Measurements from ENCODE around the gene RERGL. TPM values are rescaled to one million over a fixed set of nuclear protein-coding genes. Genes with fewer than 3 reads are reported as not detected.

RERGL gene
- under 1 TPM; 0.19 to 0.67 TPM for total RNA-seq
- 1 to 10 TPM in 1 of 2 donors, under 1 TPM in 1; 0.98 to 1.2 TPM for polyA plus RNA-seq

DNA sequence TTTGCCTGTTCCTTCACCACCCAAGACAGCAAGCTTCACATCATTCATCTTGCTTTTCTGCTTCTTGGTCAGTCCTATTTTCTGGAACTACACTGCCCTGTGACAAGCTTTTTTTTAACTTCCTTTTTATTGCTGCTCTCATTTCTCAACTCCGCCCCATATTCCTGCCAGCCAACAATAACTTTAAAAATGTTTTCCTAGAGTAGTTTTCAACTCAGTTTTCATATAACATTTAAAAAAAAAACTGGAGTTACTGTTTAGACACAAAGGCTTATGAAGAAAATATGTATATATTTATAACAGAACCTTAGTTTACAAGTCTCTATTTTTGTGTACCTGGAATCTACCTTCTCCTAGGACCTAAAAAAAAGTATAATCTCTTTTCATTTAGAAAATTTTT is at the start of gene RERGL:
RERGL (minus strand) TSS at position 101 of the 400 bp plus-strand sequence; CDS start at position 48, 53 bp downstream.
- Histone ChIP-seq H3K27me3 (ENCODE audit: control insufficient read depth in 4 of 4, insufficient read depth in 4 of 4, low read length in 3 of 4) (no peaks in the 10 kb centered on the region), H3K9ac (ENCODE audit: low read depth in 1 of 2, low read length in 2 of 2) (no peak within 1 kb of the TSS), H3K4me1 (ENCODE audit: control insufficient read depth in 4 of 4, insufficient read depth in 4 of 4, low read length in 3 of 4) (no peaks in the 10 kb centered on the region), H3K4me3 (ENCODE audit: low read depth in 1 of 3, low read length in 3 of 3) (no peak within 1 kb of the TSS), H3K36me3 (ENCODE audit: control insufficient read depth in 4 of 4, insufficient read depth in 3 of 4, low read depth in 1 of 4, low read length in 3 of 4) (no peaks in the 10 kb centered on the region), H3K9me3 (ENCODE audit: control insufficient read depth in 4 of 4, low read length in 3 of 4) (no peaks in the 10 kb centered on the region), H3K27ac (ENCODE audit: low read depth in 1 of 2, low read length in 2 of 2) (no peak within 1 kb of the TSS)
- no peak for TF ChIP-seq ZBTB33 (IDR thresholded peaks at IDR 0.05)
- TF ChIP-seq HNF4G (IDR thresholded peaks at IDR 0.05): no peak
- no peak for TF ChIP-seq TAF1 (conservative IDR thresholded peaks at IDR 0.05)
- TF ChIP-seq JUND (IDR thresholded peaks at IDR 0.05): no peak
- no peak for TF ChIP-seq GABPA (IDR thresholded peaks at IDR 0.05 in 1 of 2, conservative IDR thresholded peaks at IDR 0.05 in 1 of 2)
- TF ChIP-seq FOXA1 (IDR thresholded peaks at IDR 0.05): no peak
- TF ChIP-seq RXRA (IDR thresholded peaks at IDR 0.05): no peak
- no peak for DNase-seq (ENCODE audit: low spot score)
- WGBS: 80% methylated on average over 1 of the region's 1 CpG

- TF ChIP-seq YY1 (IDR thresholded peaks at IDR 0.05) (no peak), FOXA2 (IDR thresholded peaks at IDR 0.05) (no peak), SP1 (IDR thresholded peaks at IDR 0.05) (no peak), RXRA (IDR thresholded peaks at IDR 0.05) (no peak), RAD21 (IDR thresholded peaks at IDR 0.05) (no peak), REST (IDR thresholded peaks at IDR 0.05) (no peak)
- no peaks in the 10 kb centered on the region for H3K27me3 ChIP-seq (ENCODE audit: control insufficient read depth in 4 of 4, insufficient read depth in 4 of 4, low read length in 3 of 4)
- WGBS: 78% methylated on average over 4 of the region's 4 CpGs
- H3K9ac ChIP-seq (ENCODE audit: low read depth in 1 of 2, low read length in 2 of 2): no peak overlapping the region
- DNase-seq (ENCODE audit: low spot score): no peak
- H3K4me1 ChIP-seq (ENCODE audit: control insufficient read depth in 4 of 4, insufficient read depth in 4 of 4, low read length in 3 of 4): peaks cover 1 to 10% (median 8%) of the 10 kb centered on the region in 4 donors
- no peak overlapping the region for H3K4me3 ChIP-seq (ENCODE audit: low read depth in 1 of 3, low read length in 3 of 3)
- H3K9me3 ChIP-seq (ENCODE audit: control insufficient read depth in 4 of 4, low read length in 3 of 4): no peaks in the 10 kb centered on the region
- H3K36me3 ChIP-seq (ENCODE audit: control insufficient read depth in 4 of 4, insufficient read depth in 3 of 4, low read depth in 1 of 4, low read length in 3 of 4): no peaks in the 10 kb centered on the region
- no peak overlapping the region for H3K27ac ChIP-seq (ENCODE audit: low read depth in 1 of 2, low read length in 2 of 2)
These were observed 49.3 kb upstream of the RERGL start for GRCh38 chr12:18139254-18139653.

- peaks cover 0 to under 1% (median 0%) of the 10 kb centered on the region in 4 donors for H3K4me1 ChIP-seq (ENCODE audit: control insufficient read depth in 4 of 4, insufficient read depth in 4 of 4, low read length in 3 of 4)
- H3K27me3 ChIP-seq (ENCODE audit: control insufficient read depth in 4 of 4, insufficient read depth in 4 of 4, low read length in 3 of 4): no peaks in the 10 kb centered on the region
- DNase-seq (ENCODE audit: low spot score): no peak
- H3K4me3 ChIP-seq (ENCODE audit: low read depth in 1 of 3, low read length in 3 of 3): no peak overlapping the region
- no peak for TF ChIP-seq YY1 (IDR thresholded peaks at IDR 0.05)
- no peak for TF ChIP-seq HNF4G (IDR thresholded peaks at IDR 0.05)
- TF ChIP-seq, protein P1, sequence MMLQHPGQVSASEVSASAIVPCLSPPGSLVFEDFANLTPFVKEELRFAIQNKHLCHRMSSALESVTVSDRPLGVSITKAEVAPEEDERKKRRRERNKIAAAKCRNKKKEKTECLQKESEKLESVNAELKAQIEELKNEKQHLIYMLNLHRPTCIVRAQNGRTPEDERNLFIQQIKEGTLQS (IDR thresholded peaks at IDR 0.05): no peak
- TF ChIP-seq SP1 (IDR thresholded peaks at IDR 0.05): no peak
- no peak for TF ChIP-seq FOXA2 (IDR thresholded peaks at IDR 0.05)
- TF ChIP-seq NR2F2 (IDR thresholded peaks at IDR 0.05): no peak
- no peak for TF ChIP-seq MAX (IDR thresholded peaks at IDR 0.05)
- TF ChIP-seq HNF4A (conservative IDR thresholded peaks at IDR 0.05): no peak
- no peak for TF ChIP-seq ZBTB33 (IDR thresholded peaks at IDR 0.05)
- TF ChIP-seq EGR1 (IDR thresholded peaks at IDR 0.05; ENCODE audit: low read depth in 2 of 2): no peak
- TF ChIP-seq CTCF (IDR thresholded peaks at IDR 0.05; ENCODE audit: low read depth, low read length, missing input control): no peak
- TF ChIP-seq TAF1 (conservative IDR thresholded peaks at IDR 0.05): no peak
- TF ChIP-seq FOXA1 (IDR thresholded peaks at IDR 0.05): no peak
- H3K9me3 ChIP-seq (ENCODE audit: control insufficient read depth in 4 of 4, low read length in 3 of 4): no peaks in the 10 kb centered on the region
- H3K9ac ChIP-seq (ENCODE audit: low read depth in 1 of 2, low read length in 2 of 2): no peak overlapping the region
- H3K27ac ChIP-seq (ENCODE audit: low read depth in 1 of 2, low read length in 2 of 2): no peak overlapping the region
- 88% methylated on average over 8 of the region's 8 CpGs for WGBS
- no peaks in the 10 kb centered on the region for H3K36me3 ChIP-seq (ENCODE audit: control insufficient read depth in 4 of 4, insufficient read depth in 3 of 4, low read depth in 1 of 4, low read length in 3 of 4)
These were observed 45.5 kb upstream of the RERGL start for GRCh38 chr12:18135509-18135908.
